ENCODE data around the gene ZNF444.

DNA sequence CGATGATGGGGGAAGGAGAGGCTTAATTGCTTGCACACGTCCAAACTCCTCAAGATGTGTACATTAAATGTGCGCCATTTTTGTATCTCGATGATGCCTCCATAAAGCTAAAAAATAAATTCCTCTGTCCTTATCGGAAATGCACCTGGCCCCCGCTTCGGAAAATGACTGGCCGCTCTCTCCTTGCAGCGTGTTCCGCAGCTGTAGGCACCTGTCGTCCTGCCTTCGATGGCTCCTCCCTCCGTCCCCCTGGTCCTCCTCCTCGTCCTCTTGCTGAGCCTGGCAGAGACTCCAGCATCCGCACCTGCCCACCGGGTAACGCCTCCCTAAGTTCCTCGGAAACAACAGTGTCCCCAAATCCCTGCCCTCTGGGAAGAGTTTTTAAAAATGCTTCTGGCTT is 35.8 kb downstream of the ZNF444 start:
- TF ChIP-seq, protein P1, sequence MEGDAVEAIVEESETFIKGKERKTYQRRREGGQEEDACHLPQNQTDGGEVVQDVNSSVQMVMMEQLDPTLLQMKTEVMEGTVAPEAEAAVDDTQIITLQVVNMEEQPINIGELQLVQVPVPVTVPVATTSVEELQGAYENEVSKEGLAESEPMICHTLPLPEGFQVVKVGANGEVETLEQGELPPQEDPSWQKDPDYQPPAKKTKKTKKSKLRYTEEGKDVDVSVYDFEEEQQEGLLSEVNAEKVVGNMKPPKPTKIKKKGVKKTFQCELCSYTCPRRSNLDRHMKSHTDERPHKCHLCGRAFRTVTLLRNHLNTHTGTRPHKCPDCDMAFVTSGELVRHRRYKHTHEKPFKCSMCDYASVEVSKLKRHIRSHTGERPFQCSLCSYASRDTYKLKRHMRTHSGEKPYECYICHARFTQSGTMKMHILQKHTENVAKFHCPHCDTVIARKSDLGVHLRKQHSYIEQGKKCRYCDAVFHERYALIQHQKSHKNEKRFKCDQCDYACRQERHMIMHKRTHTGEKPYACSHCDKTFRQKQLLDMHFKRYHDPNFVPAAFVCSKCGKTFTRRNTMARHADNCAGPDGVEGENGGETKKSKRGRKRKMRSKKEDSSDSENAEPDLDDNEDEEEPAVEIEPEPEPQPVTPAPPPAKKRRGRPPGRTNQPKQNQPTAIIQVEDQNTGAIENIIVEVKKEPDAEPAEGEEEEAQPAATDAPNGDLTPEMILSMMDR (IDR thresholded peaks at IDR 0.05), result no peak
- no peak for TF ChIP-seq POLR2A (IDR thresholded peaks at IDR 0.05)

Data from prostate gland (tissue), 2 donors.